Activated T-cell treated with anti-CD3 and anti-CD28 coated beads, Interleukin-2, amount 50 U/mL, for 72 hours (primary cell): Measurements from ENCODE around the gene REEP3. TPM values are rescaled to one million over a fixed set of nuclear protein-coding genes. Genes with fewer than 3 reads are reported as not detected.

Source experiments
- ATAC-seq, 2 donors: fragments of 150-1000 bp; cut with Tn5 transposase; replicated peaks in 1 of 2; 2 replicates each; pipeline ENCODE4 v1.10.0; 2021; ENCODE audit warnings: moderate library complexity in 2 of 2, mild to moderate bottlenecking in 1 of 2
- DNase-seq, 2 donors: peaks; one replicate each; pipeline ENCODE4 v3.0.0; 2021 to 2022; ENCODE audit warnings: mixed read lengths in 1 of 2
- H3K27ac Mint-ChIP-seq: one replicate; pipeline ENCODE4 v1.8.0; 2022; ENCODE audit warnings: mild to moderate bottlenecking, moderate library complexity, mixed read lengths
- H3K27me3 Mint-ChIP-seq: one replicate; pipeline ENCODE4 v1.8.0; 2022; ENCODE audit warnings: low read depth, mixed read lengths
- H3K36me3 Mint-ChIP-seq, 2 donors: one replicate each; pipeline ENCODE4 v1.8.0; 2022; ENCODE audit warnings: mixed read lengths in 2 of 2, mild to moderate bottlenecking in 1 of 2; ENCODE audit not compliant: insufficient read depth in 2 of 2
- H3K4me1 Mint-ChIP-seq: one replicate; pipeline ENCODE4 v1.8.0; 2022; ENCODE audit warnings: low read depth, mixed read lengths
- H3K4me3 Mint-ChIP-seq, 2 donors: one replicate each; pipeline ENCODE4 v1.8.0; 2022; ENCODE audit warnings: mild to moderate bottlenecking in 2 of 2, mixed read lengths in 2 of 2, moderate library complexity in 2 of 2
- H3K9me3 Mint-ChIP-seq, 2 donors: one replicate each; pipeline ENCODE4 v1.8.0; 2022; ENCODE audit warnings: mixed read lengths in 2 of 2
- total RNA-seq, 2 donors: library from RNA; stranded (reverse); gene quantifications; one replicate each; pipeline ENCODE4 v1.2.3, GENCODE V29; 2022

The REEP3 gene
- total RNA-seq, 2 donors from 2014 or later: 19.0 to 22.1 TPM

- H3K36me3 Mint-ChIP-seq: no peaks in the 10 kb centered on the region
- H3K4me1 Mint-ChIP-seq: no peaks in the 10 kb centered on the region
- DNase-seq: no peak
- H3K27ac Mint-ChIP-seq: no peak overlapping the region
- no peak overlapping the region for H3K4me3 Mint-ChIP-seq
- ATAC-seq: no peak
- no peaks in the 10 kb centered on the region for H3K9me3 Mint-ChIP-seq
- no peaks in the 10 kb centered on the region for H3K27me3 Mint-ChIP-seq
Measured at GRCh38 chr10:63588436-63589167, 67.4 kb downstream of the REEP3 start.

DNA sequence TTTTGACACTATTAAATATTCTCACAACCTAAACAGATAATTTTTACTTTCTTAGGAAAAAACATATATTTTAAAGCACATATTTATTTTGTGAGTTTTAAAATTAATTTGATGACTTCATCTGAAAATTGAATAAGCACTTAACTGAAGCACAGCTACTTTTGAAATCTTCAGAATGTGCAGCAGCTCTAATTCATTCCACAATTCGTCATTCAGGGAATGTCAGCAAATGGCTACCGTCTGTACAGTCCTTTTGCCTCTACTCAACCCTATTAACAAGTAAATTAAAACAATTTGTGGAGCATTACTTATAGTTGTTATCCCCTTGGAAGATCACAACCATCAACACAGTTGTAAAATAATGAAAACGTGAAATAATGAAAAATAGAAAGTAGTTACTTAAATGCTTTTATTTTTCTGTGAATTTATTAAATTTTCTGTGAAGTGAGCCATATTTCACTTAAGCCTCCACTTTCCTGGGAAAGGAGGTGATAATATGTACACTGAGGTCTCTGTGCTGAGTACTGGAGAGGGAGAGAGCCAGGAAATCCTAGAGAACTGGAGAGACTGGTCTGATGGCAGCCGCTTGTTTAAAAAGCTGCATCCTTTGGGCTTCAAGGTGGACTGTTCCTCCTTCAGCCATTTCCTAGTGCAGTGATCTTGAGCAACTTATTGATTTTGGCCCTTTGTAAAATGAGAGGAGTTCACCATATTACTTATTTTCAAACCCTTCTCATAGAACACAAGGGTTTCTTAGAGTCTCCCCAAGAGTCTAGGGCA, 70.6 kb downstream of the REEP3 start:
- no peak for ATAC-seq
- H3K27ac Mint-ChIP-seq: no peak overlapping the region
- DNase-seq: no peak
- peaks cover 7% of the 10 kb centered on the region for H3K4me1 Mint-ChIP-seq
- H3K9me3 Mint-ChIP-seq: no peaks in the 10 kb centered on the region
- no peaks in the 10 kb centered on the region for H3K27me3 Mint-ChIP-seq
- H3K4me3 Mint-ChIP-seq: no peak overlapping the region
- peaks cover 0 to 4% of the 10 kb centered on the region in 2 donors for H3K36me3 Mint-ChIP-seq

DNA sequence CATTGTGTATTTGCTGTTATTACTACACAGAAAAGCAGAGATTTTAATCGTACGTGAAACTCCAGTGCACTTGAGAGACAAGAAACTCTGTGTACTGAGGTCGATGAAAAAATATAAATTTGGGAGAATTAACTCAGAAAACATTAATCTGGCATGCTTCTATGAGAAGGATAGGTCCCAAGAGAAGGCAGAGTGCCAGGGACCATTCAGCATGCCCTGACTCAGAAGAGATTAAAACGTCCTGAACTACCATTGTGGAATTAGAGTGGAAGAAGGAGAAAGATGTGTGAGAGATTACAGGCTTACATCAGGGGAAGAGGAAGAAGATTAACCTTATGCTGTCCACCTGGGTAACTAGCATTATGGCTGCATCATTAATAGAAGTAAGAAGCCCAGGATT, 72.4 kb downstream of the REEP3 start:
- Mint-ChIP-seq H3K4me1 (peaks cover 7% of the 10 kb centered on the region), H3K36me3 (peaks cover 2 to 10% of the 10 kb centered on the region in 2 donors), H3K4me3 (no peak overlapping the region), H3K27ac (no peak overlapping the region), H3K9me3 (no peaks in the 10 kb centered on the region), H3K27me3 (no peaks in the 10 kb centered on the region)
- DNase-seq (no peak), ATAC-seq (no peak)

DNA sequence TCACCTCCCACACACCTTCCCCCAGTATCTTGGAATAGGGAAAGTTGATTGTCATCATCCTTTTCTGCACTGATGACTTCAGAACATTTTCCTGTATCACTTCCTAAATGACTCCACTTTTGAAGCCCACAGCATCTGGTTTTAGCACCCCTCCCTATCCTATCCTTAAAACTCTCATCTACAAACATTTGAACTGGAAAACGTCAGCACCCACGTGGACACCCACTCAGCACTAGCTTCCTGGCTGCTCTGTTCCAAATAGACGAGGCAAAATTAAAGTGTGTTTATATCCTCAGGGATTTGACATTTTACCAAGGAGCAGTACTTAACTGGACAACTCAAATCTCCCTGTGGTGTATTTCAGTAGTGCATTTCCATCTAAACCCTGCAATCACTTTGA, 73.9 kb downstream of the REEP3 start:
- peaks cover 2 to 10% of the 10 kb centered on the region in 2 donors for H3K36me3 Mint-ChIP-seq
- no peaks in the 10 kb centered on the region for H3K9me3 Mint-ChIP-seq
- H3K4me1 Mint-ChIP-seq: peaks cover 7% of the 10 kb centered on the region
- no peak overlapping the region for H3K4me3 Mint-ChIP-seq
- no peak for DNase-seq
- no peak overlapping the region for H3K27ac Mint-ChIP-seq
- no peaks in the 10 kb centered on the region for H3K27me3 Mint-ChIP-seq
- no peak for ATAC-seq

GRCh38 chr10:63596924-63597323, 75.7 kb downstream of the REEP3 start:
- Mint-ChIP-seq H3K4me1 (peaks cover 7% of the 10 kb centered on the region), H3K27me3 (no peaks in the 10 kb centered on the region), H3K36me3 (peaks cover 2 to 11% of the 10 kb centered on the region in 2 donors), H3K9me3 (no peaks in the 10 kb centered on the region), H3K27ac (no peak overlapping the region), H3K4me3 (no peak overlapping the region)
- DNase-seq: no peak
- no peak for ATAC-seq

GRCh38 chr10:63600540-63600939, 79.3 kb downstream of the REEP3 start:
- H3K36me3 Mint-ChIP-seq: peaks cover 2 to 12% of the 10 kb centered on the region in 2 donors
- H3K4me3 Mint-ChIP-seq: no peak overlapping the region
- no peaks in the 10 kb centered on the region for H3K27me3 Mint-ChIP-seq
- H3K9me3 Mint-ChIP-seq: no peaks in the 10 kb centered on the region
- DNase-seq (no peak), ATAC-seq (no peak)
- no peaks in the 10 kb centered on the region for H3K4me1 Mint-ChIP-seq
- no peak overlapping the region for H3K27ac Mint-ChIP-seq

GRCh38 chr10:63603709-63604445, 82.7 kb downstream of the REEP3 start:
- DNase-seq: no peak
- H3K27ac Mint-ChIP-seq: no peak overlapping the region
- H3K9me3 Mint-ChIP-seq: no peaks in the 10 kb centered on the region
- H3K27me3 Mint-ChIP-seq: no peaks in the 10 kb centered on the region
- H3K4me3 Mint-ChIP-seq: no peak overlapping the region
- H3K36me3 Mint-ChIP-seq: peaks cover 0 to 3% of the 10 kb centered on the region in 2 donors
- H3K4me1 Mint-ChIP-seq: no peaks in the 10 kb centered on the region
- no peak for ATAC-seq

GRCh38 chr10:63605197-63605967, 84.2 kb downstream of the REEP3 start:
- no peak for ATAC-seq
- Mint-ChIP-seq H3K9me3 (no peaks in the 10 kb centered on the region), H3K27ac (no peak overlapping the region), H3K4me1 (no peaks in the 10 kb centered on the region), H3K4me3 (no peak overlapping the region), H3K36me3 (peaks cover 0 to 3% of the 10 kb centered on the region in 2 donors), H3K27me3 (no peaks in the 10 kb centered on the region)
- no peak for DNase-seq

DNA sequence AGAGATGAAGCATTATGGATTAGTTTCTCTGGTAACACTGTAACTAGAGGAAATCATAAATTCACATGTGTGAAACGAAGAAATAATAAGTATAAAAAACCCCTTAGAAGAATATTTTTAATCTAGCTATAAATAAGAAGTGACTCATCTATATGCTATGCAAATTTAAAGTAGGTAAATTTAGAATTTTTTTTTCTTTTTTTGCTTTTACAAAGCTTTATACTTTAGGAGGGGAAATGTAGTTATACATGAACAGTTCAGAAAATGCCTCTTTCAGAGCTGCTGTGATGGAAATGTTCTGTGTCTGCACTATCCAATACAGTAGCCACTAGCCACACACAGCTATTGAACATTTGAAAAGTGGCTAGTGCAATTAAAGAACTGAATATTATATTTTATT, 87.3 kb downstream of the REEP3 start:
- H3K27me3 Mint-ChIP-seq: no peaks in the 10 kb centered on the region
- ATAC-seq: no peak

DNA sequence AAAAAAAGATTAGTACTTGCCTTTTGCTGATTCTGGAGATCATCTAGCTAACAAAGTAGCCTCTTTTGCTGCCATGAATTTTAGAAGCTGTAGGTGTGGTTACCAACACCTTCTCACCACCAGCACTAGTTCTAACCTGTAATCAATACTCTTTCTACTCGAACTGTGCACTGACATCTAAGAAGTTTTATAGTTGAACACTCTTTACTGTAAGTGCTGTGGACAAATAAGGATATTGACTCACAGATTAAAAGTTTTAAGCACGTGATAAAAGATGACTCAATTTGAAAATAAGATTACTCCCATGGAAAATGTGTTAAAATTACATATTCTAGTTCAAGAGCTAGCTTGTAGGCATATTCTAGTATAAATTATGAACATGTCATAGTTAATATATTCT, 89.9 kb downstream of the REEP3 start:
- Mint-ChIP-seq H3K9me3 (no peaks in the 10 kb centered on the region), H3K4me1 (peaks cover 9% of the 10 kb centered on the region), H3K36me3 (peaks cover 0 to 2% of the 10 kb centered on the region in 2 donors), H3K27ac (peak overlapping the region; percentile 80), H3K4me3 (peak overlapping the region; percentile 8 to 36), H3K27me3 (no peaks in the 10 kb centered on the region)
- DNase-seq: no peak
- peak; percentile 84 to 88 for ATAC-seq

More for the DNA sequence above, 87.3 kb downstream of the REEP3 start:
- Mint-ChIP-seq H3K9me3 (no peaks in the 10 kb centered on the region), H3K4me3 (no peak overlapping the region), H3K36me3 (peaks cover 0 to 2% of the 10 kb centered on the region in 2 donors), H3K27ac (no peak overlapping the region), H3K4me1 (peaks cover 9% of the 10 kb centered on the region)
- no peak for DNase-seq

DNA sequence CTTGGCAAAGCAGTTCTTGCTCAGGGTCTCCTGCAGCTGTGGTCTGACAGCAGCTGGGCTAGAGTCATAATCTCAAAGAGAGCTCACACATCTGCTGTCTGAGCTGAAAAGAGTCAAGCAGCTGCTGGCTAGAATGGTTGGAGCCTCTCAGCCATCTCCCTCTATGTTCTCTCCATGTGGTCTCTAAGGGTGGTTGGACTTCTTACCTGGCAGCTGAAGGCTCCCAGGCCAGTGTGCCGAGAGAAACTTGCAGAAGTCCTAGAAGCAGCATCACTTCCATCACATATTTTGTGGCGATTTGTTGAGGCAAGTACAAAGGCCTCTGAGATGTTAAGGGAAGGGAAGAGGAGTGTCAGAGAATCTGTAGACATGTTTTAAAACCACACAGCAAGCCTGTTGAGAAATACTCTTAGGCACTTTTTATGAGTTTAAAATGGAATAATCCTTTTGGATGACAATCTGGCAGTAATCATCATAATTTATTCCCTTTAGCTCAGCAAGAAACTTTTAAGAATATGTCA, 93.2 kb downstream of the REEP3 start:
- DNase-seq: no peak
- Mint-ChIP-seq H3K4me1 (peaks cover 9% of the 10 kb centered on the region), H3K27me3 (no peaks in the 10 kb centered on the region), H3K9me3 (no peaks in the 10 kb centered on the region), H3K4me3 (no peak overlapping the region), H3K36me3 (peaks cover 1 to 2% of the 10 kb centered on the region in 2 donors), H3K27ac (no peak overlapping the region)
- ATAC-seq: no peak

- H3K27ac Mint-ChIP-seq: no peak overlapping the region
- no peaks in the 10 kb centered on the region for H3K4me1 Mint-ChIP-seq
- peaks cover 0 to 3% of the 10 kb centered on the region in 2 donors for H3K36me3 Mint-ChIP-seq
- DNase-seq (no peak), ATAC-seq (no peak)
- no peak overlapping the region for H3K4me3 Mint-ChIP-seq
- H3K9me3 Mint-ChIP-seq: no peaks in the 10 kb centered on the region
- no peaks in the 10 kb centered on the region for H3K27me3 Mint-ChIP-seq
Measured at GRCh38 chr10:63618552-63618951, 97.4 kb downstream of the REEP3 start.
